Osteoblast (primary cell): ENCODE measurements around the gene EXOC1. TPM values are rescaled to one million over a fixed set of nuclear protein-coding genes. Genes with fewer than 3 reads are reported as not detected.

Source experiments
- DNase-seq: peaks from one replicate; pipeline ENCODE4 v3.0.0; 2011; ENCODE audit warnings: low spot score, mixed read lengths; ENCODE audit not compliant: insufficient read length; ENCODE audit errors: missing footprints
- H2AFZ ChIP-seq: 2 replicates; pipeline ENCODE4 v1.6.0; 2011; ENCODE audit warnings: mild to moderate bottlenecking, low read length
- H3K27ac ChIP-seq: 2 replicates; pipeline ENCODE4 v1.5.1; 2011; ENCODE audit warnings: mild to moderate bottlenecking, low read depth, low read length, moderate library complexity
- H3K27me3 ChIP-seq: 2 replicates; pipeline ENCODE4 v1.6.0; 2012; ENCODE audit warnings: mild to moderate bottlenecking, control low read depth, inconsistent platforms, low read length, moderate library complexity; ENCODE audit not compliant: insufficient read depth
- H3K36me3 ChIP-seq: 2 replicates; pipeline ENCODE4 v1.5.1; 2011; ENCODE audit warnings: mild to moderate bottlenecking, low read length, control low read depth, moderate library complexity; ENCODE audit not compliant: insufficient read depth
- H3K4me1 ChIP-seq: 2 replicates; pipeline ENCODE4 v1.5.1; 2011; ENCODE audit warnings: mild to moderate bottlenecking, low read length, control low read depth, moderate library complexity; ENCODE audit not compliant: insufficient read depth
- H3K4me2 ChIP-seq: 2 replicates; pipeline ENCODE4 v1.6.0; 2011; ENCODE audit warnings: mild to moderate bottlenecking, low read length; ENCODE audit not compliant: insufficient read depth
- H3K4me3 ChIP-seq: fragments of 200-600 bp; sonication (generic); 3 replicates; pipeline ENCODE4 v1.5.1; 2012; ENCODE audit warnings: mild to moderate bottlenecking, low read length, inconsistent platforms; ENCODE audit not compliant: insufficient read depth
- H3K79me2 ChIP-seq: 2 replicates; pipeline ENCODE4 v1.6.0; 2012; ENCODE audit warnings: mild to moderate bottlenecking, low read length, control low read depth, inconsistent platforms; ENCODE audit not compliant: insufficient read depth
- H3K9me3 ChIP-seq: 2 replicates; pipeline ENCODE4 v1.5.1; 2011; ENCODE audit warnings: low read depth, low read length, control low read depth
- H4K20me1 ChIP-seq: 2 replicates; pipeline ENCODE4 v1.6.0; 2012; ENCODE audit warnings: mild to moderate bottlenecking, low read length, control low read depth; ENCODE audit not compliant: insufficient read depth
- CTCF ChIP-seq: IDR thresholded peaks from 2 replicates; pipeline ENCODE4 v1.5.1; 2011; ENCODE audit warnings: mild to moderate bottlenecking, low read depth, low read length, moderate library complexity; ENCODE audit errors: extremely low read depth
- total RNA-seq: library from RNA; depleted of rRNA; stranded (reverse); fragments of >200 nt; gene quantifications from 2 replicates; pipeline ENCODE4 v1.2.3, GENCODE V29; 2012

Gene EXOC1
- total RNA-seq, 1 donor, result 48.9 TPM

GRCh38 chr4:55817691-55818090 is 35.8 kb upstream of the EXOC1 start:
- no peaks in the 10 kb centered on the region for H3K79me2 ChIP-seq
- H3K27ac ChIP-seq, result no peak overlapping the region
- no peak for DNase-seq
- no peak overlapping the region for H2AFZ ChIP-seq
- H3K27me3 ChIP-seq, result peaks cover 8% of the 10 kb centered on the region
- H4K20me1 ChIP-seq, result no peaks in the 10 kb centered on the region
- H3K4me3 ChIP-seq, result no peak overlapping the region
- H3K36me3 ChIP-seq, result no peaks in the 10 kb centered on the region
- no peak overlapping the region for H3K4me2 ChIP-seq
- H3K4me1 ChIP-seq, result no peaks in the 10 kb centered on the region
- TF ChIP-seq CTCF, result no peak
- H3K9me3 ChIP-seq, result no peaks in the 10 kb centered on the region

GRCh38 chr4:55819634-55820033 is 33.8 kb upstream of the EXOC1 start, which contains the start of gene EXOC1L:
Gene EXOC1L (plus strand): TSS chr4:55819790. CDS start chr4:55820027, 237 bp downstream.
- TF ChIP-seq CTCF, result no peak
- H3K4me1 ChIP-seq, result no peaks in the 10 kb centered on the region
- peak within 1 kb of the TSS; percentile 57 for H3K4me3 ChIP-seq
- no peaks in the 10 kb centered on the region for H4K20me1 ChIP-seq
- H3K4me2 ChIP-seq, result peak within 1 kb of the TSS; percentile 68
- no peaks in the 10 kb centered on the region for H3K79me2 ChIP-seq
- peak; percentile 50 for DNase-seq
- peaks cover 8% of the 10 kb centered on the region for H3K27me3 ChIP-seq
- peak within 1 kb of the TSS; percentile 80 for H2AFZ ChIP-seq
- H3K27ac ChIP-seq, result no peak within 1 kb of the TSS
- H3K36me3 ChIP-seq, result no peaks in the 10 kb centered on the region
- H3K9me3 ChIP-seq, result no peaks in the 10 kb centered on the region

- H3K4me1 ChIP-seq, result no peaks in the 10 kb centered on the region
- no peaks in the 10 kb centered on the region for H3K9me3 ChIP-seq
- no peak for TF ChIP-seq CTCF
- no peaks in the 10 kb centered on the region for H4K20me1 ChIP-seq
- H3K27me3 ChIP-seq, result peaks cover 8% of the 10 kb centered on the region
- no peaks in the 10 kb centered on the region for H3K79me2 ChIP-seq
- H3K4me2 ChIP-seq, result peak overlapping the region; percentile 68
- no peak overlapping the region for H3K27ac ChIP-seq
- no peak overlapping the region for H2AFZ ChIP-seq
- H3K4me3 ChIP-seq, result no peak overlapping the region
- no peak for DNase-seq
- H3K36me3 ChIP-seq, result no peaks in the 10 kb centered on the region
These were observed 33.2 kb upstream of the EXOC1 start for GRCh38 chr4:55820279-55820678.

GRCh38 chr4:55822329-55822728 is 31.1 kb upstream of the EXOC1 start:
- Histone ChIP-seq H4K20me1 (no peaks in the 10 kb centered on the region), H3K27ac (no peak overlapping the region), H3K79me2 (no peaks in the 10 kb centered on the region), H3K4me3 (no peak overlapping the region), H3K4me2 (no peak overlapping the region), H3K9me3 (no peaks in the 10 kb centered on the region), H2AFZ (no peak overlapping the region), H3K36me3 (no peaks in the 10 kb centered on the region), H3K27me3 (peaks cover 13% of the 10 kb centered on the region), H3K4me1 (no peaks in the 10 kb centered on the region)
- no peak for TF ChIP-seq CTCF
- no peak for DNase-seq
